ENCODE results near the gene PLCXD1. TPM values are rescaled to one million over a fixed set of nuclear protein-coding genes. Genes with fewer than 3 reads are reported as not detected.

The PLCXD1 gene
- total and polyA plus RNA-seq, 2 experiments from 2014 or later, result 48.7 to 112 TPM

DNA sequence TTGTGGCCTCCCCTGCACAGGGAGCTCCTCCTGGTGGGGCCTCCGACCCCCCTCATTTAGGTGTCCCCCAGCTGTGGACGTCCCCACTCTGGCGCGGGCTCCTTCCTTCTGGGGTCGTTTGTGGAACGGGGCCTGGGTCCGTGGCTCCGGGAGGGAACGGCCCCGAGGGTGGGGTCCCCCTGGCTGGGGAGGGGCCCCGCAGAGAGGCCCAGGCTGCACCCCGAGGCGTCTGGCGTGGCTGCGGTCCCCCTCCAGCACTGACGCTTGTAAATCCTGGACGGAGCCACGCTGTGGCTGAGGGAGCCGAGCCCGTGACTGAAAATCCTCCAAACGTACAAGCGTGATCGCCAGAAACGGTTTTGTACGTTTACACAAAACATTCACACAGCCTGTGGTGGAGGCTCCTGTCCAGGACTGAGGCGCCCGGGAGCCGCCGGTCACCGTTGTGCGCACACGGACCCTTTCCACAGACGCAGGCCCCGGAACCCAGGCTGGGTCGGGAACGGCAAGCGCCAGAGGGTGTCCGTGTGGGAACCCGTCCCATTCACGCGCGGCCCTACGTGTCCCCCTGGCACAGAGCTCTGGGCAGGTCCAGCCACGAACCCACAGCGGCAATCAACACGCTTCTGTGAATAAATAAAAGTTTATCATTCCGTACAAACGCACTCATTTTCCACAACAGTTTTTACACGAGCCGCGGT, 52.6 kb downstream of the PLCXD1 start (continued):
- no peak for TF ChIP-seq CREB1 (CRISPR knock-in tag; IDR thresholded peaks at IDR 0.05; ENCODE audit: low read depth)
- no peak for TF ChIP-seq ZNF114 (CRISPR knock-in tag; IDR thresholded peaks at IDR 0.05)
- TF ChIP-seq, protein P1, sequence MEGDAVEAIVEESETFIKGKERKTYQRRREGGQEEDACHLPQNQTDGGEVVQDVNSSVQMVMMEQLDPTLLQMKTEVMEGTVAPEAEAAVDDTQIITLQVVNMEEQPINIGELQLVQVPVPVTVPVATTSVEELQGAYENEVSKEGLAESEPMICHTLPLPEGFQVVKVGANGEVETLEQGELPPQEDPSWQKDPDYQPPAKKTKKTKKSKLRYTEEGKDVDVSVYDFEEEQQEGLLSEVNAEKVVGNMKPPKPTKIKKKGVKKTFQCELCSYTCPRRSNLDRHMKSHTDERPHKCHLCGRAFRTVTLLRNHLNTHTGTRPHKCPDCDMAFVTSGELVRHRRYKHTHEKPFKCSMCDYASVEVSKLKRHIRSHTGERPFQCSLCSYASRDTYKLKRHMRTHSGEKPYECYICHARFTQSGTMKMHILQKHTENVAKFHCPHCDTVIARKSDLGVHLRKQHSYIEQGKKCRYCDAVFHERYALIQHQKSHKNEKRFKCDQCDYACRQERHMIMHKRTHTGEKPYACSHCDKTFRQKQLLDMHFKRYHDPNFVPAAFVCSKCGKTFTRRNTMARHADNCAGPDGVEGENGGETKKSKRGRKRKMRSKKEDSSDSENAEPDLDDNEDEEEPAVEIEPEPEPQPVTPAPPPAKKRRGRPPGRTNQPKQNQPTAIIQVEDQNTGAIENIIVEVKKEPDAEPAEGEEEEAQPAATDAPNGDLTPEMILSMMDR (conservative IDR thresholded peaks at IDR 0.05; ENCODE audit: low read depth in 2 of 2), result no peak
- TF ChIP-seq EZH2 (IDR thresholded peaks at IDR 0.05; ENCODE audit: low read depth, unreplicated experiment), result no peak
- no peak for TF ChIP-seq NANOG (IDR thresholded peaks at IDR 0.05; ENCODE audit: borderline replicate concordance)
- TF ChIP-seq STAT1 (IDR thresholded peaks at IDR 0.05; ENCODE audit: unreplicated experiment), result no peak
- no peak for TF ChIP-seq ZNF331 (CRISPR knock-in tag; IDR thresholded peaks at IDR 0.05; ENCODE audit: low read depth)
- TF ChIP-seq POLR2AphosphoS5 (IDR thresholded peaks at IDR 0.05; ENCODE audit: low read depth), result no peak
- no peak for TF ChIP-seq JUNB (IDR thresholded peaks at IDR 0.05; ENCODE audit: unreplicated experiment)

DNA sequence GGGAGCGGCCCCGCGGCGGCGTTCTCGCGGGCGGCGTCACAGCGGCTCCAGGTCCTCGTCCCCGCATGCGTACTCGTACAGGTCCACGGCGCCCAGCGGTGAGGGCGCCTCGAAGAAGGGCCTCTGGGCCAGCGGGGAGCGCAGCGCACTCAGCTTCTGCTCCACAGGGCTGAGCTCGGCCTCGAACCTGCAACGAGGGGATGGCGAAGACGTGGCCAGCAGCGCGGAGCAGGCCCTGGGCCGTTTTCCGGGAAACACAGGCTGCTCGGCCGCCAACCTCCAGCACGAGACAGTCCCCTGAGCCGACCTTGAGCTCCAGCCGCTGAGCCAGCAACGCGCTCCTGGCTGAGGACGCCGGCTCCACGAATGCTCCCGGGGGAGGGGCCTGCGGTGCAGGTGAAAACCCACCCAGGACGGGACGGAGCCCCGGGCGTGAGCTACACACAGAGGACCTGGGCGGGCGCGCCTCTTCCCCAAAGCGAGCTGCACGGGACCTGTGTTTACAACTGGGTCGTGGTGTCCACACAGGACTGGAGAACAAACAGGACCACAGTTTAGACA, 53.2 kb downstream of the PLCXD1 start:
- Mint-ChIP-seq H3K4me3 (no peak overlapping the region), H3K27ac (no peak overlapping the region), H3K4me1 (peaks cover 3% of the 10 kb centered on the region; the same call in 1 of the 3 replicates), H3K27me3 (ENCODE audit: insufficient read depth, low read depth, poor library complexity) (peaks cover 24% of the 10 kb centered on the region), H3K9me3 (peaks cover 35% of the 10 kb centered on the region), H3K36me3 (ENCODE audit: low read depth) (peaks cover 36% of the 10 kb centered on the region)
- 0 out of 2 replicates have a peak, but pooled peaks cover 2% of the 10 kb centered on the region for H3K27me3 ChIP-seq (ENCODE audit: insufficient read depth)
- H3K9me2 ChIP-seq (ENCODE audit: insufficient read depth), result no peaks in the 10 kb centered on the region
- no peaks in the 10 kb centered on the region for H4K20me1 ChIP-seq (replicated peaks; ENCODE audit: insufficient read depth)
- 0 out of 2 replicates have a peak, but pooled peaks cover 2% of the 10 kb centered on the region for H3K79me2 ChIP-seq (replicated peaks; ENCODE audit: insufficient read depth)
- H3K4me2 ChIP-seq, result no peak overlapping the region
- DNase-seq (ENCODE audit: low spot score) (no peak), ATAC-seq (no peak)
- no peak overlapping the region for H3K4me3 ChIP-seq
- no peaks in the 10 kb centered on the region for H3F3A ChIP-seq (replicated peaks; ENCODE audit: low read depth)
- no peak overlapping the region for H2AFZ ChIP-seq
- H3K27ac ChIP-seq (ENCODE audit: low read depth), result no peak overlapping the region
- no peaks in the 10 kb centered on the region for H3K36me3 ChIP-seq (ENCODE audit: insufficient read depth)
- H3K4me1 ChIP-seq (ENCODE audit: insufficient read depth), result no peaks in the 10 kb centered on the region
- TF ChIP-seq, protein P2, sequence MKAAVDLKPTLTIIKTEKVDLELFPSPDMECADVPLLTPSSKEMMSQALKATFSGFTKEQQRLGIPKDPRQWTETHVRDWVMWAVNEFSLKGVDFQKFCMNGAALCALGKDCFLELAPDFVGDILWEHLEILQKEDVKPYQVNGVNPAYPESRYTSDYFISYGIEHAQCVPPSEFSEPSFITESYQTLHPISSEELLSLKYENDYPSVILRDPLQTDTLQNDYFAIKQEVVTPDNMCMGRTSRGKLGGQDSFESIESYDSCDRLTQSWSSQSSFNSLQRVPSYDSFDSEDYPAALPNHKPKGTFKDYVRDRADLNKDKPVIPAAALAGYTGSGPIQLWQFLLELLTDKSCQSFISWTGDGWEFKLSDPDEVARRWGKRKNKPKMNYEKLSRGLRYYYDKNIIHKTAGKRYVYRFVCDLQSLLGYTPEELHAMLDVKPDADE (IDR thresholded peaks at IDR 0.05), result no peak
- TF ChIP-seq ZNF331 (CRISPR knock-in tag; IDR thresholded peaks at IDR 0.05; ENCODE audit: low read depth) (no peak), EZH2phosphoT487 (IDR thresholded peaks at IDR 0.05; ENCODE audit: unreplicated experiment) (no peak), JUNB (IDR thresholded peaks at IDR 0.05; ENCODE audit: unreplicated experiment) (no peak), EZH2 (IDR thresholded peaks at IDR 0.05; ENCODE audit: low read depth, unreplicated experiment) (no peak), ZNF114 (CRISPR knock-in tag; IDR thresholded peaks at IDR 0.05) (no peak), STAT1 (IDR thresholded peaks at IDR 0.05; ENCODE audit: unreplicated experiment) (no peak), POLR2AphosphoS5 (IDR thresholded peaks at IDR 0.05; ENCODE audit: low read depth) (no peak)
- TF ChIP-seq, protein P3, sequence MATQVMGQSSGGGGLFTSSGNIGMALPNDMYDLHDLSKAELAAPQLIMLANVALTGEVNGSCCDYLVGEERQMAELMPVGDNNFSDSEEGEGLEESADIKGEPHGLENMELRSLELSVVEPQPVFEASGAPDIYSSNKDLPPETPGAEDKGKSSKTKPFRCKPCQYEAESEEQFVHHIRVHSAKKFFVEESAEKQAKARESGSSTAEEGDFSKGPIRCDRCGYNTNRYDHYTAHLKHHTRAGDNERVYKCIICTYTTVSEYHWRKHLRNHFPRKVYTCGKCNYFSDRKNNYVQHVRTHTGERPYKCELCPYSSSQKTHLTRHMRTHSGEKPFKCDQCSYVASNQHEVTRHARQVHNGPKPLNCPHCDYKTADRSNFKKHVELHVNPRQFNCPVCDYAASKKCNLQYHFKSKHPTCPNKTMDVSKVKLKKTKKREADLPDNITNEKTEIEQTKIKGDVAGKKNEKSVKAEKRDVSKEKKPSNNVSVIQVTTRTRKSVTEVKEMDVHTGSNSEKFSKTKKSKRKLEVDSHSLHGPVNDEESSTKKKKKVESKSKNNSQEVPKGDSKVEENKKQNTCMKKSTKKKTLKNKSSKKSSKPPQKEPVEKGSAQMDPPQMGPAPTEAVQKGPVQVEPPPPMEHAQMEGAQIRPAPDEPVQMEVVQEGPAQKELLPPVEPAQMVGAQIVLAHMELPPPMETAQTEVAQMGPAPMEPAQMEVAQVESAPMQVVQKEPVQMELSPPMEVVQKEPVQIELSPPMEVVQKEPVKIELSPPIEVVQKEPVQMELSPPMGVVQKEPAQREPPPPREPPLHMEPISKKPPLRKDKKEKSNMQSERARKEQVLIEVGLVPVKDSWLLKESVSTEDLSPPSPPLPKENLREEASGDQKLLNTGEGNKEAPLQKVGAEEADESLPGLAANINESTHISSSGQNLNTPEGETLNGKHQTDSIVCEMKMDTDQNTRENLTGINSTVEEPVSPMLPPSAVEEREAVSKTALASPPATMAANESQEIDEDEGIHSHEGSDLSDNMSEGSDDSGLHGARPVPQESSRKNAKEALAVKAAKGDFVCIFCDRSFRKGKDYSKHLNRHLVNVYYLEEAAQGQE (IDR thresholded peaks at IDR 0.05; ENCODE audit: unreplicated experiment), result no peak
